A549 (cell line): ENCODE measurements around the gene FAXC. TPM values are rescaled to one million over a fixed set of nuclear protein-coding genes. Genes with fewer than 3 reads are reported as not detected.

Experiments used
- ATAC-seq, 2 experiments: fragments of 200-7000 bp in 1 of 2; fragments of >200 bp in 1 of 2; cut with Nextera tagmentation in 1 of 2; cut with Tn5 transposase in 1 of 2; 3 replicates each; pipeline versions ENCODE4 v1.8.0 to v1.9.1; 2018 to 2020; ENCODE audit warnings: mild to moderate bottlenecking in 1 of 2, moderate library complexity in 1 of 2
- CTCF ChIA-PET: fragments of 300-600 bp; sonication (Branson Sonifier 250); formaldehyde crosslinking; extraction: SDS; loops from one replicate; lab custom pipeline; 2021; ENCODE audit warnings: antibody characterized with exemption, inconsistent platforms; lab: Yijun Ruan, JAX
- POLR2A ChIA-PET: fragments of 350-600 bp; formaldehyde crosslinking; extraction: SDS; loops from one replicate; lab custom pipeline; 2021; ENCODE audit warnings: antibody characterized with exemption, inconsistent platforms; lab: Yijun Ruan, JAX
- DNase-seq, 2 experiments: peaks; one replicate each; pipeline versions ENCODE4 v3.0.0 to v3.0.0-alpha.2; 2011 to 2016; ENCODE audit warnings: low read depth in 1 of 2, low spot score in 1 of 2
- FAIRE-seq: peaks from 2 replicates; lab custom pipeline; 2011; peaks lifted over from hg19 to GRCh38; lab: Jason Lieb, UNC
- H3K27ac ChIP-seq, 2 experiments: fragments of >200 bp; sonication (Bioruptor Twin); formaldehyde crosslinking; 3 replicates each; pipeline ENCODE4 v1.5.1; 2016 to 2017
- H3K4me1 ChIP-seq: fragments of >200 bp; sonication (Bioruptor Twin); formaldehyde crosslinking; 3 replicates; pipeline ENCODE4 v1.6.1; 2016
- H3K4me2 ChIP-seq: fragments of >200 bp; sonication (Bioruptor Twin); formaldehyde crosslinking; 3 replicates; pipeline ENCODE4 v1.6.1; 2016
- H3K4me3 ChIP-seq: fragments of >200 bp; sonication (Bioruptor Twin); formaldehyde crosslinking; 3 replicates; pipeline ENCODE4 v1.5.1; 2016
- H3K9me3 ChIP-seq: fragments of >200 bp; sonication (Bioruptor Twin); formaldehyde crosslinking; 3 replicates; pipeline ENCODE4 v1.6.1; 2016
- BCL3 ChIP-seq: fragments of >200 bp; sonication (Bioruptor Twin); formaldehyde crosslinking; IDR thresholded peaks from 3 replicates; pipeline ENCODE4 v1.6.1; 2016
- BHLHE40 ChIP-seq: IDR thresholded peaks from 2 replicates; pipeline ENCODE4 v1.6.1; 2012; ENCODE audit warnings: low read depth, low read length, inconsistent platforms
- EP300 ChIP-seq, 2 experiments: fragments of >200 bp; sonication (Bioruptor Twin); formaldehyde crosslinking; IDR thresholded peaks; 2 replicates in 1 of 2; 3 replicates in 1 of 2; pipeline ENCODE4 v1.6.1; 2016 to 2017
- ESRRA ChIP-seq: fragments of 150-350 bp; IDR thresholded peaks from 2 replicates; pipeline ENCODE4 v1.6.1; 2014; ENCODE audit warnings: mild to moderate bottlenecking, low read length, borderline replicate concordance
- GATA3 ChIP-seq: IDR thresholded peaks from 2 replicates; pipeline ENCODE4 v1.6.1; 2012; ENCODE audit warnings: borderline replicate concordance
- HOXB13 ChIP-seq: fragments of 250-450 bp; sonication (Bioruptor Pico); IDR thresholded peaks from 2 replicates; pipeline ENCODE4 v1.5.0; 2020; ENCODE audit warnings: low read depth, mild to moderate bottlenecking, moderate library complexity
- JUN ChIP-seq, 2 experiments: fragments of >200 bp; sonication (Bioruptor Twin); formaldehyde crosslinking; IDR thresholded peaks; 2 replicates in 1 of 2; 3 replicates in 1 of 2; pipeline ENCODE4 v1.6.1; 2016 to 2017
- KDM1A ChIP-seq: fragments of 200-600 bp; sonication (generic); IDR thresholded peaks from 2 replicates; pipeline ENCODE4 v1.6.1; 2016; ENCODE audit warnings: low read depth, mild to moderate bottlenecking
- MAZ ChIP-seq: fragments of 150-350 bp; IDR thresholded peaks from 2 replicates; pipeline ENCODE4 v1.6.1; 2014; ENCODE audit warnings: antibody characterized with exemption, low read depth, low read length, borderline replicate concordance
- MYC ChIP-seq: IDR thresholded peaks from 2 replicates; pipeline ENCODE4 v1.6.1; 2012; ENCODE audit warnings: mild to moderate bottlenecking, inconsistent platforms, low read length, improper control_type of control experiment, borderline replicate concordance
- POLR2A ChIP-seq: IDR thresholded peaks from 2 replicates; pipeline ENCODE4 v1.6.1; 2012; ENCODE audit warnings: mild to moderate bottlenecking, low read length
- POLR2AphosphoS2 ChIP-seq: conservative IDR thresholded peaks from 2 replicates; pipeline ENCODE4 v1.6.1; 2012; ENCODE audit warnings: low read length, improper control_type of control experiment, inconsistent platforms
- RAD21 ChIP-seq, 2 experiments: fragments of >200 bp in 1 of 2; sonication (Bioruptor Twin) in 1 of 2; formaldehyde crosslinking in 1 of 2; IDR thresholded peaks in 1 of 2; conservative IDR thresholded peaks in 1 of 2; 2 replicates in 1 of 2; 3 replicates in 1 of 2; pipeline ENCODE4 v1.6.1; 2012 to 2018; ENCODE audit warnings: inconsistent platforms in 1 of 2
- RCOR1 ChIP-seq: fragments of 150-350 bp; IDR thresholded peaks from 2 replicates; pipeline ENCODE4 v1.6.1; 2014; ENCODE audit warnings: antibody characterized with exemption, low read length, low read depth
- REST ChIP-seq: fragments of 200-600 bp; sonication (generic); IDR thresholded peaks from 2 replicates; pipeline ENCODE4 v1.6.1; 2016; ENCODE audit warnings: antibody characterized with exemption, mild to moderate bottlenecking, moderate library complexity
- RNF2 ChIP-seq: fragments of 200-600 bp; sonication (generic); IDR thresholded peaks from 2 replicates; pipeline ENCODE4 v1.6.1; 2016; ENCODE audit warnings: low read depth, mild to moderate bottlenecking, antibody characterized with exemption, moderate library complexity, borderline replicate concordance
- TFCP2L1 ChIP-seq: fragments of 250-450 bp; sonication (Bioruptor Pico); IDR thresholded peaks from 2 replicates; pipeline ENCODE4 v1.5.0; 2021; ENCODE audit warnings: mild to moderate bottlenecking
- ZC3H11A ChIP-seq: fragments of 450-650 bp; IDR thresholded peaks from 2 replicates; pipeline ENCODE4 v1.6.1; 2014; ENCODE audit warnings: antibody characterized with exemption, mild to moderate bottlenecking
- ZFP36 ChIP-seq: fragments of 450-650 bp; IDR thresholded peaks from 2 replicates; pipeline ENCODE4 v1.6.1; 2014; ENCODE audit warnings: borderline replicate concordance; ENCODE audit not compliant: partially characterized antibody
- ZNF302 ChIP-seq: fragments of 250-450 bp; sonication (Bioruptor Pico); IDR thresholded peaks from 2 replicates; pipeline ENCODE4 v1.9.0; 2021; ENCODE audit warnings: inconsistent platforms, mild to moderate bottlenecking, moderate library complexity
- ZSCAN20 ChIP-seq: fragments of 250-450 bp; sonication (Bioruptor Pico); IDR thresholded peaks from 2 replicates; pipeline ENCODE4 v1.8.0; 2022; ENCODE audit warnings: mild to moderate bottlenecking, moderate library complexity
- WGBS: methylation state at CpG from one replicate; pipeline ENCODE4 v1.1.6; 2017; ENCODE audit errors: missing lambda C conversion rate; 5-methylcytosine and 5-hydroxymethylcytosine counted together
- polyA plus RNA-seq, 4 experiments: library from polyadenylated mRNA; depleted of rRNA in 3 of 4; stranded (reverse); fragments of >200 nt; fragmentation: RNase III in 1 of 4; extraction: RNeasy Plus Mini Kit Qiagen cat#74134 plus additional on column Dnase treatment in 1 of 4; gene quantifications; 2 replicates in 3 of 4; 3 replicates in 1 of 4; pipeline ENCODE4 v1.2.3, GENCODE V29; 2011 to 2017
- TF ChIP-seq, protein P1 (sequence below): fragments of 250-450 bp; sonication (Bioruptor Pico); IDR thresholded peaks from 2 replicates; pipeline ENCODE4 v1.5.0; 2020; ENCODE audit warnings: low read depth, mild to moderate bottlenecking, moderate library complexity
- TF ChIP-seq, protein P2 (sequence below): fragments of 150-350 bp; IDR thresholded peaks from 2 replicates; pipeline ENCODE4 v1.6.1; 2014; ENCODE audit warnings: low read depth, mild to moderate bottlenecking, low read length
- TF ChIP-seq, protein P3 (sequence below): IDR thresholded peaks from 2 replicates; pipeline ENCODE4 v1.6.1; 2012
- TF ChIP-seq, protein P4 (sequence below): IDR thresholded peaks from 2 replicates; pipeline ENCODE4 v1.6.1; 2012

Gene FAXC
- polyA plus RNA-seq, 2 of the 4 experiments (the other 2 are of a cell fraction), result 5.8 to 9.8 TPM

DNA sequence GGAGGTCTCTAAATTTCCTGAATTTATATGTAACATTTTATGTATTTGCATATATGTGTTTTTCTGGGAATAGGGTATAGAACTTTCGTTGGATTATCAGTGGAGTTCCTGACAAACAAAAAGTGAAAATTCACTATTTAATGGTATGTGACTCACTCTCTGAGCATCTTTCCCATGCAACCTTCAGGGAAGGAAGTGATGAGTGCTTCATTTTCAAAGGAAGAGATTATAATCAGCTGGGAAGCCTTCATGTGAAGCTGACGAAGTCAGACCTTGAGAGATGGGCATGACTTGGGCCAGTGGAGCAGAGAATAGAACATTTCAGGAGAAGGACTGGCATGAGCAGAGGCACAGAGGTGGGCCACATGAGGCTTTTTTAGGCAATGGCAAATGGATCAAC lies 72.7 kb downstream of the FAXC start:
- WGBS, result 10% methylated on average over 2 of the region's 2 CpGs
- ChIA-PET CTCF (no interaction called here), POLR2A (no interaction called here)
- ATAC-seq (no peak), FAIRE-seq (no peak), DNase-seq (no peak)
- Histone ChIP-seq H3K9me3 (no peaks in the 10 kb centered on the region), H3K27ac (no peak overlapping the region), H3K4me1 (no peaks in the 10 kb centered on the region), H3K4me3 (no peak overlapping the region), H3K4me2 (no peak overlapping the region)
- TF ChIP-seq ZC3H11A (no peak), REST (no peak), POLR2AphosphoS2 (no peak), TFCP2L1 (CRISPR knock-in tag) (no peak), RAD21 (conservative IDR thresholded peaks at IDR 0.05 in 1 of 2, IDR thresholded peaks at IDR 0.05 in 1 of 2) (no peak), ESRRA (no peak), POLR2A (no peak), ZFP36 (no peak), RCOR1 (no peak), MYC (no peak), HOXB13 (CRISPR knock-in tag) (no peak), ZNF302 (no peak), ZSCAN20 (CRISPR knock-in tag) (no peak)
- TF ChIP-seq, protein P1, sequence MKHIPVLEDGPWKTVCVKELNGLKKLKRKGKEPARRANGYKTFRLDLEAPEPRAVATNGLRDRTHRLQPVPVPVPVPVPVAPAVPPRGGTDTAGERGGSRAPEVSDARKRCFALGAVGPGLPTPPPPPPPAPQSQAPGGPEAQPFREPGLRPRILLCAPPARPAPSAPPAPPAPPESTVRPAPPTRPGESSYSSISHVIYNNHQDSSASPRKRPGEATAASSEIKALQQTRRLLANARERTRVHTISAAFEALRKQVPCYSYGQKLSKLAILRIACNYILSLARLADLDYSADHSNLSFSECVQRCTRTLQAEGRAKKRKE, result no peak
- TF ChIP-seq, protein P2, sequence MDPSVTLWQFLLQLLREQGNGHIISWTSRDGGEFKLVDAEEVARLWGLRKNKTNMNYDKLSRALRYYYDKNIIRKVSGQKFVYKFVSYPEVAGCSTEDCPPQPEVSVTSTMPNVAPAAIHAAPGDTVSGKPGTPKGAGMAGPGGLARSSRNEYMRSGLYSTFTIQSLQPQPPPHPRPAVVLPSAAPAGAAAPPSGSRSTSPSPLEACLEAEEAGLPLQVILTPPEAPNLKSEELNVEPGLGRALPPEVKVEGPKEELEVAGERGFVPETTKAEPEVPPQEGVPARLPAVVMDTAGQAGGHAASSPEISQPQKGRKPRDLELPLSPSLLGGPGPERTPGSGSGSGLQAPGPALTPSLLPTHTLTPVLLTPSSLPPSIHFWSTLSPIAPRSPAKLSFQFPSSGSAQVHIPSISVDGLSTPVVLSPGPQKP, result no peak

- TF ChIP-seq ZC3H11A, result no peak
- no peak for TF ChIP-seq GATA3
- no peak for TF ChIP-seq BHLHE40
- TF ChIP-seq MAZ, result no peak
- TF ChIP-seq HOXB13 (CRISPR knock-in tag), result no peak
- no peak for TF ChIP-seq EP300 (IDR thresholded peaks at IDR 0.05)
- TF ChIP-seq, protein P3, sequence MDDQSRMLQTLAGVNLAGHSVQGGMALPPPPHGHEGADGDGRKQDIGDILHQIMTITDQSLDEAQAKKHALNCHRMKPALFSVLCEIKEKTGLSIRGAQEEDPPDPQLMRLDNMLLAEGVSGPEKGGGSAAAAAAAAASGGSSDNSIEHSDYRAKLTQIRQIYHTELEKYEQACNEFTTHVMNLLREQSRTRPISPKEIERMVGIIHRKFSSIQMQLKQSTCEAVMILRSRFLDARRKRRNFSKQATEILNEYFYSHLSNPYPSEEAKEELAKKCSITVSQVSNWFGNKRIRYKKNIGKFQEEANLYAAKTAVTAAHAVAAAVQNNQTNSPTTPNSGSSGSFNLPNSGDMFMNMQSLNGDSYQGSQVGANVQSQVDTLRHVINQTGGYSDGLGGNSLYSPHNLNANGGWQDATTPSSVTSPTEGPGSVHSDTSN, result no peak
- no peak for TF ChIP-seq POLR2AphosphoS2
- TF ChIP-seq, protein P1, result no peak
- no peak for TF ChIP-seq POLR2A
- TF ChIP-seq, protein P4, sequence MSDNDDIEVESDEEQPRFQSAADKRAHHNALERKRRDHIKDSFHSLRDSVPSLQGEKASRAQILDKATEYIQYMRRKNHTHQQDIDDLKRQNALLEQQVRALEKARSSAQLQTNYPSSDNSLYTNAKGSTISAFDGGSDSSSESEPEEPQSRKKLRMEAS, result no peak
- no peak for TF ChIP-seq BCL3
- no peak for TF ChIP-seq KDM1A
- no peak for TF ChIP-seq RNF2
- TF ChIP-seq, protein P2, result no peak
- no peak for TF ChIP-seq JUN (IDR thresholded peaks at IDR 0.05)
- no peak for TF ChIP-seq ZNF302
- TF ChIP-seq MYC, result no peak
- no peak for TF ChIP-seq TFCP2L1 (CRISPR knock-in tag)
- ATAC-seq (no peak), DNase-seq (no peak), FAIRE-seq (no peak)
- Histone ChIP-seq H3K27ac (no peak overlapping the region), H3K9me3 (no peaks in the 10 kb centered on the region), H3K4me2 (no peak overlapping the region), H3K4me3 (no peak overlapping the region), H3K4me1 (no peaks in the 10 kb centered on the region)
- ChIA-PET CTCF (no interaction called here), POLR2A (no interaction called here)
- WGBS, result 62% methylated on average over 7 of the region's 7 CpGs
Measured at GRCh38 chr6:99270826-99271225, 78.6 kb downstream of the FAXC start.
